ENCODE data around the gene CHPF.
A peak's percentile ranks its signal among the peaks of the same experiment; 100 is the strongest.

DNA sequence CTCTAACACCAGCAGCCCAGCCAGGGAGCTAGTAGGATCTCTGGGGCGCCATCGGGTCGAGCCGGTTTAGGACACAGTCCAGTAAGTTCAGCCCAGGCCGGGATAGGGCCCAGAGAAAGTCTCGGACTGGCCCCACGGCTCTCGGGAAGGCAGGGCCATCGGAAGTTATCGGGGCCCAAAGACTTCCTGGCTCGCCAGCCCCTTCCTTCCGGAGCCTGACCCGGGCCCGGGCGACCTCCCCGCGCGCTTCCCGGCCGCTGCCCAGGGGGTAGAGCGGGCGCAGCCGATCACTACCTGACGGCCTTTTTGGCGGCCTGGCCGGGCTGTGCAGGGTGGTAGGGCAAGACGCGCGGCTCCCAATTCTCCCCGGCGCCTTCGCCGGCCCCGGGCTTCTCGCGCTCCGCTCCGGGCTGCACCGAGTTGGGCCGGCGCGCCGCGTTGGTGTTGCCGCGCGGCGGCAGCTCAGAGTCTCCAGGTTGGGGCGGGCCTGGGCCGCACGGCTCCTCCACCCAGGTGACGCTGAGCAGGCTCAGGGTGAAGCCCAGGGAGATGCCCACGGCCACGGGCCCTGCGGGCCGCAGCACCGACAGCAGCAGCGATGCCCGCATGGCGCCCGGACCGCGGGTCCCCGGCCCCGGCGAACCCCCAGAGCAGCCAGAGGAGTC, 546 bp downstream of the CHPF start:
- TF ChIP-seq, protein P1, sequence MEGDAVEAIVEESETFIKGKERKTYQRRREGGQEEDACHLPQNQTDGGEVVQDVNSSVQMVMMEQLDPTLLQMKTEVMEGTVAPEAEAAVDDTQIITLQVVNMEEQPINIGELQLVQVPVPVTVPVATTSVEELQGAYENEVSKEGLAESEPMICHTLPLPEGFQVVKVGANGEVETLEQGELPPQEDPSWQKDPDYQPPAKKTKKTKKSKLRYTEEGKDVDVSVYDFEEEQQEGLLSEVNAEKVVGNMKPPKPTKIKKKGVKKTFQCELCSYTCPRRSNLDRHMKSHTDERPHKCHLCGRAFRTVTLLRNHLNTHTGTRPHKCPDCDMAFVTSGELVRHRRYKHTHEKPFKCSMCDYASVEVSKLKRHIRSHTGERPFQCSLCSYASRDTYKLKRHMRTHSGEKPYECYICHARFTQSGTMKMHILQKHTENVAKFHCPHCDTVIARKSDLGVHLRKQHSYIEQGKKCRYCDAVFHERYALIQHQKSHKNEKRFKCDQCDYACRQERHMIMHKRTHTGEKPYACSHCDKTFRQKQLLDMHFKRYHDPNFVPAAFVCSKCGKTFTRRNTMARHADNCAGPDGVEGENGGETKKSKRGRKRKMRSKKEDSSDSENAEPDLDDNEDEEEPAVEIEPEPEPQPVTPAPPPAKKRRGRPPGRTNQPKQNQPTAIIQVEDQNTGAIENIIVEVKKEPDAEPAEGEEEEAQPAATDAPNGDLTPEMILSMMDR (IDR thresholded peaks at IDR 0.05): peak in 2 of 4 experiments; percentile 4 to 26
- TF ChIP-seq POLR2AphosphoS5 (IDR thresholded peaks at IDR 0.05) (no peak), EP300 (IDR thresholded peaks at IDR 0.05) (no peak), POLR2A (IDR thresholded peaks at IDR 0.05) (no peak)

Data from gastroesophageal sphincter (tissue), 3 donors.